H7 (cell line): ENCODE measurements around the gene CORO7. TPM values are rescaled to one million over a fixed set of nuclear protein-coding genes. Genes with fewer than 3 reads are reported as not detected.

Experiments used
- DNase-seq: peaks from one replicate; pipeline ENCODE4 v3.0.0; 2012
- H3K27me3 ChIP-seq: 2 replicates; pipeline ENCODE4 v1.6.0; 2011; ENCODE audit warnings: mild to moderate bottlenecking, low read length; ENCODE audit not compliant: control insufficient read depth, insufficient read depth
- H3K36me3 ChIP-seq: replicated peaks from 2 replicates; pipeline ENCODE4 v1.5.1; 2011; ENCODE audit warnings: low read length; ENCODE audit not compliant: control insufficient read depth, insufficient read depth
- H3K4me3 ChIP-seq: 2 replicates; pipeline ENCODE4 v1.5.1; 2011; ENCODE audit warnings: low read depth, mild to moderate bottlenecking, control low read depth, low read length, moderate library complexity; ENCODE audit not compliant: insufficient read depth
- total RNA-seq: library from RNA; depleted of rRNA; stranded (reverse); fragments of >200 nt; shearing (Covaris generic); gene quantifications from 2 replicates; pipeline ENCODE4 v1.2.3, GENCODE V29; 2014

The CORO7 gene
- total RNA-seq, 1 experiment from 2014 or later = 37.9 TPM

- no peaks in the 10 kb centered on the region; the same call in 1 of the 2 replicates for H3K27me3 ChIP-seq
- H3K4me3 ChIP-seq = no peak overlapping the region
- no peak for DNase-seq
- H3K36me3 ChIP-seq = peaks cover 2% of the 10 kb centered on the region
These were observed 3.5 kb downstream of the CORO7 start for GRCh38 chr16:4412854-4413253.

- no peaks in the 10 kb centered on the region; the same call in 1 of the 2 replicates for H3K27me3 ChIP-seq
- DNase-seq = peak; percentile 16
- H3K36me3 ChIP-seq = peaks cover 4% of the 10 kb centered on the region
- H3K4me3 ChIP-seq = no peak overlapping the region
These were observed 4.2 kb downstream of the CORO7 start for GRCh38 chr16:4412159-4412558.

GRCh38 chr16:4411684-4412083 is 4.7 kb downstream of the CORO7 start:
- DNase-seq = peak; percentile 38
- H3K36me3 ChIP-seq = peaks cover 4% of the 10 kb centered on the region
- no peak overlapping the region for H3K4me3 ChIP-seq
- no peaks in the 10 kb centered on the region; the same call in 1 of the 2 replicates for H3K27me3 ChIP-seq

GRCh38 chr16:4410335-4411075 is 5.9 kb downstream of the CORO7 start:
- DNase-seq = peak; percentile 14
- Histone ChIP-seq H3K27me3 (no peaks in the 10 kb centered on the region), H3K4me3 (no peak overlapping the region), H3K36me3 (peaks cover 4% of the 10 kb centered on the region)

GRCh38 chr16:4409081-4409932 is 7.1 kb downstream of the CORO7 start:
- Histone ChIP-seq H3K4me3 (no peak overlapping the region), H3K27me3 (no peaks in the 10 kb centered on the region), H3K36me3 (peaks cover 4% of the 10 kb centered on the region)
- peak; percentile 80 for DNase-seq

GRCh38 chr16:4408323-4408690 is 8.1 kb downstream of the CORO7 start:
- H3K4me3 ChIP-seq = no peak overlapping the region
- DNase-seq = no peak
- H3K36me3 ChIP-seq = peaks cover 4% of the 10 kb centered on the region
- H3K27me3 ChIP-seq = no peaks in the 10 kb centered on the region

GRCh38 chr16:4407543-4408322 is 8.7 kb downstream of the CORO7 start:
- DNase-seq = peak; percentile 47

GRCh38 chr16:4404967-4405696 is 11.3 kb downstream of the CORO7 start:
- H3K4me3 ChIP-seq = no peak overlapping the region
- peak; percentile 75 for DNase-seq
- peaks cover 2% of the 10 kb centered on the region for H3K36me3 ChIP-seq
- H3K27me3 ChIP-seq = no peaks in the 10 kb centered on the region

More at GRCh38 chr16:4407543-4408322, 8.7 kb downstream of the CORO7 start:
- Histone ChIP-seq H3K4me3 (no peak overlapping the region), H3K27me3 (no peaks in the 10 kb centered on the region), H3K36me3 (peaks cover 4% of the 10 kb centered on the region)

GRCh38 chr16:4404247-4404966 is 12.0 kb downstream of the CORO7 start:
- H3K27me3 ChIP-seq = no peaks in the 10 kb centered on the region
- DNase-seq = peak; percentile 96

GRCh38 chr16:4403133-4403949 is 13.1 kb downstream of the CORO7 start:
- H3K4me3 ChIP-seq = no peak overlapping the region
- no peaks in the 10 kb centered on the region for H3K27me3 ChIP-seq
- H3K36me3 ChIP-seq = peaks cover 2% of the 10 kb centered on the region
- peak; percentile 31 for DNase-seq

More at GRCh38 chr16:4404247-4404966, 12.0 kb downstream of the CORO7 start:
- H3K4me3 ChIP-seq = no peak overlapping the region
- peaks cover 2% of the 10 kb centered on the region for H3K36me3 ChIP-seq

- Histone ChIP-seq H3K36me3 (peaks cover 2% of the 10 kb centered on the region), H3K4me3 (peak overlapping the region; percentile 20; the same call in 1 of the 2 replicates), H3K27me3 (no peaks in the 10 kb centered on the region)
- DNase-seq = peak; percentile 99
These were observed 13.8 kb downstream of the CORO7 start for GRCh38 chr16:4402439-4403132.

- no peak for DNase-seq
- no peaks in the 10 kb centered on the region; the same call in none of the 2 replicates for H3K36me3 ChIP-seq
- no peaks in the 10 kb centered on the region for H3K27me3 ChIP-seq
- H3K4me3 ChIP-seq = no peak overlapping the region
These were observed 14.9 kb downstream of the CORO7 start for GRCh38 chr16:4401510-4401909.
